ENCODE results near the gene TFEB. TPM values are rescaled to one million over a fixed set of nuclear protein-coding genes. Genes with fewer than 3 reads are reported as not detected.

Gene TFEB
- polyA plus RNA-seq, 1 donor = 86.0 TPM

GRCh38 chr6:41651246-41651961 lies 84.0 kb downstream of the TFEB start:
- Histone ChIP-seq H3K4me1 (ENCODE audit: control insufficient read depth, insufficient read depth, low read length) (peaks cover 3% of the 10 kb centered on the region), H3K4me3 (ENCODE audit: low read length) (no peak overlapping the region), H3K9me3 (ENCODE audit: control insufficient read depth, low read depth, low read length) (no peaks in the 10 kb centered on the region), H3K27me3 (ENCODE audit: control insufficient read depth, insufficient read depth, low read length) (peaks cover 7% of the 10 kb centered on the region), H3K36me3 (ENCODE audit: control insufficient read depth, insufficient read depth, low read length) (peaks cover 30% of the 10 kb centered on the region), H3K27ac (ENCODE audit: low read length) (no peak overlapping the region)
- whole genome bisulfite sequencing (ENCODE audit: insufficient coverage, low lambda C conversion rate) = 60% methylated on average over 1 of the region's 11 CpGs
- no peak for DNase-seq

GRCh38 chr6:41650120-41650519 lies 85.3 kb downstream of the TFEB start:
- H3K36me3 ChIP-seq (ENCODE audit: control insufficient read depth, insufficient read depth, low read length) = peaks cover 35% of the 10 kb centered on the region
- H3K27me3 ChIP-seq (ENCODE audit: control insufficient read depth, insufficient read depth, low read length) = peaks cover 14% of the 10 kb centered on the region
- no CpG with 5 or more reads among the region's 2 CpGs for WGBS (ENCODE audit: insufficient coverage, low lambda C conversion rate)

GRCh38 chr6:41649596-41649995 lies 85.8 kb downstream of the TFEB start:
- no CpG with 5 or more reads among the region's 10 CpGs for WGBS (ENCODE audit: insufficient coverage, low lambda C conversion rate)
- Histone ChIP-seq H3K4me1 (ENCODE audit: control insufficient read depth, insufficient read depth, low read length) (no peaks in the 10 kb centered on the region), H3K4me3 (ENCODE audit: low read length) (no peak overlapping the region), H3K27me3 (ENCODE audit: control insufficient read depth, insufficient read depth, low read length) (peaks cover 16% of the 10 kb centered on the region), H3K36me3 (ENCODE audit: control insufficient read depth, insufficient read depth, low read length) (peaks cover 35% of the 10 kb centered on the region), H3K9me3 (ENCODE audit: control insufficient read depth, low read depth, low read length) (no peaks in the 10 kb centered on the region), H3K27ac (ENCODE audit: low read length) (no peak overlapping the region)
- DNase-seq = no peak

More at GRCh38 chr6:41650120-41650519, 85.3 kb downstream of the TFEB start:
- H3K27ac ChIP-seq (ENCODE audit: low read length) = no peak overlapping the region
- no peaks in the 10 kb centered on the region for H3K9me3 ChIP-seq (ENCODE audit: control insufficient read depth, low read depth, low read length)
- DNase-seq = no peak
- no peak overlapping the region for H3K4me3 ChIP-seq (ENCODE audit: low read length)
- no peaks in the 10 kb centered on the region for H3K4me1 ChIP-seq (ENCODE audit: control insufficient read depth, insufficient read depth, low read length)

GRCh38 chr6:41648921-41649320 lies 86.5 kb downstream of the TFEB start:
- WGBS (ENCODE audit: insufficient coverage, low lambda C conversion rate) = no CpG with 5 or more reads among the region's 5 CpGs
- DNase-seq = no peak
- Histone ChIP-seq H3K27ac (ENCODE audit: low read length) (no peak overlapping the region), H3K4me1 (ENCODE audit: control insufficient read depth, insufficient read depth, low read length) (no peaks in the 10 kb centered on the region), H3K27me3 (ENCODE audit: control insufficient read depth, insufficient read depth, low read length) (peaks cover 16% of the 10 kb centered on the region), H3K36me3 (ENCODE audit: control insufficient read depth, insufficient read depth, low read length) (peaks cover 35% of the 10 kb centered on the region), H3K9me3 (ENCODE audit: control insufficient read depth, low read depth, low read length) (no peaks in the 10 kb centered on the region), H3K4me3 (ENCODE audit: low read length) (no peak overlapping the region)

GRCh38 chr6:41648070-41648585 lies 87.3 kb downstream of the TFEB start:
- Histone ChIP-seq H3K4me1 (ENCODE audit: control insufficient read depth, insufficient read depth, low read length) (no peaks in the 10 kb centered on the region), H3K9me3 (ENCODE audit: control insufficient read depth, low read depth, low read length) (no peaks in the 10 kb centered on the region), H3K27ac (ENCODE audit: low read length) (no peak overlapping the region), H3K4me3 (ENCODE audit: low read length) (no peak overlapping the region), H3K27me3 (ENCODE audit: control insufficient read depth, insufficient read depth, low read length) (peaks cover 16% of the 10 kb centered on the region), H3K36me3 (ENCODE audit: control insufficient read depth, insufficient read depth, low read length) (peaks cover 31% of the 10 kb centered on the region)
- no peak for DNase-seq
- WGBS (ENCODE audit: insufficient coverage, low lambda C conversion rate) = no CpG with 5 or more reads among the region's 7 CpGs

GRCh38 chr6:41647061-41647511 lies 88.3 kb downstream of the TFEB start:
- peaks cover 16% of the 10 kb centered on the region for H3K27me3 ChIP-seq (ENCODE audit: control insufficient read depth, insufficient read depth, low read length)
- H3K4me3 ChIP-seq (ENCODE audit: low read length) = no peak overlapping the region
- 83% methylated on average over 1 of the region's 9 CpGs for WGBS (ENCODE audit: insufficient coverage, low lambda C conversion rate)
- peaks cover 31% of the 10 kb centered on the region for H3K36me3 ChIP-seq (ENCODE audit: control insufficient read depth, insufficient read depth, low read length)
- DNase-seq = no peak
- H3K27ac ChIP-seq (ENCODE audit: low read length) = no peak overlapping the region
- H3K9me3 ChIP-seq (ENCODE audit: control insufficient read depth, low read depth, low read length) = no peaks in the 10 kb centered on the region
- no peaks in the 10 kb centered on the region for H3K4me1 ChIP-seq (ENCODE audit: control insufficient read depth, insufficient read depth, low read length)

GRCh38 chr6:41646026-41646795 lies 89.2 kb downstream of the TFEB start:
- no CpG with 5 or more reads among the region's 14 CpGs for WGBS (ENCODE audit: insufficient coverage, low lambda C conversion rate)
- no peaks in the 10 kb centered on the region for H3K9me3 ChIP-seq (ENCODE audit: control insufficient read depth, low read depth, low read length)
- no peak for DNase-seq

GRCh38 chr6:41645007-41645618 lies 90.3 kb downstream of the TFEB start:
- 89% methylated on average over 5 of the region's 12 CpGs for WGBS (ENCODE audit: insufficient coverage, low lambda C conversion rate)
- no peaks in the 10 kb centered on the region for H3K9me3 ChIP-seq (ENCODE audit: control insufficient read depth, low read depth, low read length)
- H3K27ac ChIP-seq (ENCODE audit: low read length) = no peak overlapping the region
- no peak overlapping the region for H3K4me3 ChIP-seq (ENCODE audit: low read length)
- DNase-seq = no peak
- H3K36me3 ChIP-seq (ENCODE audit: control insufficient read depth, insufficient read depth, low read length) = peaks cover 27% of the 10 kb centered on the region
- H3K4me1 ChIP-seq (ENCODE audit: control insufficient read depth, insufficient read depth, low read length) = no peaks in the 10 kb centered on the region
- H3K27me3 ChIP-seq (ENCODE audit: control insufficient read depth, insufficient read depth, low read length) = peaks cover 18% of the 10 kb centered on the region

More at GRCh38 chr6:41646026-41646795, 89.2 kb downstream of the TFEB start:
- no peak overlapping the region for H3K4me3 ChIP-seq (ENCODE audit: low read length)
- H3K27me3 ChIP-seq (ENCODE audit: control insufficient read depth, insufficient read depth, low read length) = peaks cover 9% of the 10 kb centered on the region
- H3K27ac ChIP-seq (ENCODE audit: low read length) = no peak overlapping the region
- H3K4me1 ChIP-seq (ENCODE audit: control insufficient read depth, insufficient read depth, low read length) = no peaks in the 10 kb centered on the region
- H3K36me3 ChIP-seq (ENCODE audit: control insufficient read depth, insufficient read depth, low read length) = peaks cover 28% of the 10 kb centered on the region

- no peak for DNase-seq
- WGBS (ENCODE audit: insufficient coverage, low lambda C conversion rate) = no CpG with 5 or more reads among the region's 4 CpGs
- H3K4me3 ChIP-seq (ENCODE audit: low read length) = no peak overlapping the region
- H3K4me1 ChIP-seq (ENCODE audit: control insufficient read depth, insufficient read depth, low read length) = no peaks in the 10 kb centered on the region
- H3K9me3 ChIP-seq (ENCODE audit: control insufficient read depth, low read depth, low read length) = no peaks in the 10 kb centered on the region
- H3K27me3 ChIP-seq (ENCODE audit: control insufficient read depth, insufficient read depth, low read length) = peaks cover 25% of the 10 kb centered on the region
- no peak overlapping the region for H3K27ac ChIP-seq (ENCODE audit: low read length)
- peaks cover 26% of the 10 kb centered on the region for H3K36me3 ChIP-seq (ENCODE audit: control insufficient read depth, insufficient read depth, low read length)
These were observed 91.0 kb downstream of the TFEB start for GRCh38 chr6:41644297-41644879.

GRCh38 chr6:41643899-41644269 lies 91.5 kb downstream of the TFEB start:
- H3K27me3 ChIP-seq (ENCODE audit: control insufficient read depth, insufficient read depth, low read length) = peaks cover 30% of the 10 kb centered on the region
- DNase-seq = no peak
- no peaks in the 10 kb centered on the region for H3K9me3 ChIP-seq (ENCODE audit: control insufficient read depth, low read depth, low read length)
- no peak overlapping the region for H3K27ac ChIP-seq (ENCODE audit: low read length)
- no peak overlapping the region for H3K4me3 ChIP-seq (ENCODE audit: low read length)
- H3K36me3 ChIP-seq (ENCODE audit: control insufficient read depth, insufficient read depth, low read length) = peaks cover 23% of the 10 kb centered on the region
- H3K4me1 ChIP-seq (ENCODE audit: control insufficient read depth, insufficient read depth, low read length) = no peaks in the 10 kb centered on the region
- WGBS (ENCODE audit: insufficient coverage, low lambda C conversion rate) = no CpG with 5 or more reads among the region's 4 CpGs

Data from large intestine (tissue), 3 donors.